K562 (cell line): ENCODE measurements around the gene ROPN1L. TPM values are rescaled to one million over a fixed set of nuclear protein-coding genes. Genes with fewer than 3 reads are reported as not detected.
A peak's percentile ranks its signal among the peaks of the same experiment; 100 is the strongest.
"Not testable (repeated sequence)": the region's sequence is repeated elsewhere in the genome, so short reads cannot be mapped to it uniquely, and the experiment has no call there.

Experiments
- ATAC-seq: fragments of 200-7000 bp; cut with Tn5 transposase; 3 replicates; pipeline ENCODE4 v1.9.1; 2020; ENCODE audit warnings: moderate library complexity
- BruUV-seq: library from RNA; stranded (reverse); fragments of 400-500 nt; replicated peaks from 2 replicates; lab custom pipeline; 2021; lab: Mats Ljungman, UMichigan
- CTCF ChIA-PET: fragments of 300-600 bp; formaldehyde crosslinking; extraction: SDS; loops from one replicate; lab custom pipeline; 2021; ENCODE audit warnings: low intra/inter-chr PET ratio; lab: Yijun Ruan, JAX
- POLR2A ChIA-PET: fragments of 300-600, 350-650 bp; sonication (Branson Sonifier 250); formaldehyde crosslinking; extraction: SDS; loops from one replicate; lab custom pipeline; 2021; ENCODE audit warnings: antibody characterized with exemption, inconsistent platforms; lab: Yijun Ruan, JAX
- DNase-seq, 4 experiments: peaks; one replicate each; pipeline versions ENCODE4 v3.0.0 to v3.0.0-alpha.2; 2011 to 2018; ENCODE audit warnings: low spot score in 3 of 4, mixed read lengths in 3 of 4; ENCODE audit errors: extremely low read depth in 1 of 4
- FAIRE-seq: peaks from 2 replicates; lab custom pipeline; 2011; peaks lifted over from hg19 to GRCh38; lab: Jason Lieb, UNC
- H2AFZ ChIP-seq: 2 replicates; pipeline ENCODE4 v1.6.0; 2011; ENCODE audit warnings: low read depth, low read length, control low read depth, inconsistent platforms
- H3K27ac ChIP-seq: fragments of 200-600 bp; 3 replicates; pipeline ENCODE4 v1.8.0; 2011; ENCODE audit warnings: low read depth, mild to moderate bottlenecking, control low read depth, inconsistent platforms, low read length, moderate library complexity, mixed read lengths; ENCODE audit errors: extremely low read depth
- H3K27me3 ChIP-seq, 2 experiments: fragments of 300-600 bp in 1 of 2; 2 replicates in 1 of 2; 3 replicates in 1 of 2; pipeline versions ENCODE4 v1.6.0 to v1.8.0; 2011; ENCODE audit warnings: inconsistent platforms in 2 of 2, low read length in 2 of 2, mild to moderate bottlenecking in 1 of 2, mixed read lengths in 1 of 2, moderate library complexity in 1 of 2; ENCODE audit not compliant: control insufficient read depth in 2 of 2, insufficient read depth in 2 of 2
- H3K36me3 ChIP-seq: fragments of 300-600 bp; 3 replicates; pipeline ENCODE4 v1.8.0; 2011; ENCODE audit warnings: mild to moderate bottlenecking, low read length, inconsistent platforms; ENCODE audit not compliant: control insufficient read depth, insufficient read depth
- H3K4me1 ChIP-seq, 2 experiments: fragments of 200-600 bp in 1 of 2; replicated peaks in 1 of 2; 2 replicates in 1 of 2; 3 replicates in 1 of 2; pipeline versions ENCODE4 v1.5.1 to v1.8.0; 2011; ENCODE audit warnings: inconsistent platforms in 2 of 2, low read length in 2 of 2, mild to moderate bottlenecking in 1 of 2, mixed read lengths in 1 of 2, moderate library complexity in 1 of 2; ENCODE audit not compliant: control insufficient read depth in 2 of 2, insufficient read depth in 2 of 2
- H3K4me2 ChIP-seq: 2 replicates; pipeline ENCODE4 v1.6.1; 2011; ENCODE audit warnings: low read length, control low read depth, inconsistent platforms, mixed read lengths; ENCODE audit not compliant: insufficient read depth
- H3K4me3 ChIP-seq: fragments of 200-600 bp; sonication (generic), shearing (Covaris generic); 2 replicates; pipeline ENCODE4 v1.5.1; 2016; ENCODE audit warnings: control low read depth, inconsistent platforms
- H3K79me2 ChIP-seq: fragments of 200-600 bp; 3 replicates; pipeline ENCODE4 v1.8.0; 2011; ENCODE audit warnings: low read length, inconsistent platforms; ENCODE audit not compliant: control insufficient read depth, insufficient read depth
- H3K9ac ChIP-seq, 2 experiments: 2 replicates each; pipeline versions ENCODE4 v1.6.0 to v1.6.1; 2011; ENCODE audit warnings: low read depth in 2 of 2, low read length in 2 of 2, control low read depth in 1 of 2, inconsistent platforms in 1 of 2, mild to moderate bottlenecking in 1 of 2, mixed read lengths in 1 of 2; ENCODE audit not compliant: insufficient read depth in 1 of 2
- H3K9me1 ChIP-seq: one replicate; pipeline ENCODE4 v1.6.0; 2011; ENCODE audit warnings: inconsistent platforms, mild to moderate bottlenecking, low read length, moderate library complexity; ENCODE audit not compliant: control insufficient read depth, insufficient read depth
- H3K9me3 ChIP-seq: replicated peaks from 2 replicates; pipeline ENCODE4 v1.5.1; 2011; ENCODE audit warnings: low read depth, low read length, inconsistent platforms; ENCODE audit not compliant: control insufficient read depth, insufficient read depth
- H4K20me1 ChIP-seq: replicated peaks from 2 replicates; pipeline ENCODE4 v1.6.1; 2011; ENCODE audit warnings: low read length, inconsistent platforms, mixed read lengths; ENCODE audit not compliant: control insufficient read depth, insufficient read depth
- CBFA2T2 ChIP-seq: fragments of 450-650 bp; conservative IDR thresholded peaks from 2 replicates; pipeline ENCODE4 v1.6.1; 2017; ENCODE audit warnings: mild to moderate bottlenecking
- CBFA2T3 ChIP-seq: fragments of 450-650 bp; IDR thresholded peaks from 2 replicates; pipeline ENCODE4 v1.6.1; 2017
- CBX1 ChIP-seq: sonication (generic); IDR thresholded peaks from 2 replicates; pipeline ENCODE4 v1.6.1; 2016; ENCODE audit warnings: antibody characterized with exemption, low read depth, mild to moderate bottlenecking
- CBX3 ChIP-seq, 2 experiments: IDR thresholded peaks; 1 replicate in 1 of 2; 2 replicates in 1 of 2; pipeline ENCODE4 v1.6.1; 2012; ENCODE audit warnings: inconsistent platforms in 2 of 2, low read length in 2 of 2, borderline replicate concordance in 1 of 2, control low read depth in 1 of 2
- CBX5 ChIP-seq: IDR thresholded peaks from 2 replicates; pipeline ENCODE4 v1.6.1; 2014; ENCODE audit warnings: low read depth, borderline replicate concordance
- FOXA1 ChIP-seq: fragments of 450-650 bp; IDR thresholded peaks from 2 replicates; pipeline ENCODE4 v1.6.1; 2016; ENCODE audit warnings: mild to moderate bottlenecking, borderline replicate concordance
- FOXA3 ChIP-seq, 2 experiments: fragments of 450-650 bp in 1 of 2; sonication (generic) in 1 of 2; formaldehyde crosslinking; IDR thresholded peaks in 1 of 2; conservative IDR thresholded peaks in 1 of 2; 2 replicates each; pipeline versions ENCODE4 v1.4.0 to v1.8.0; 2020 to 2022; ENCODE audit warnings: mild to moderate bottlenecking in 2 of 2, missing genetic modification reagents in 1 of 2
- TAL1 ChIP-seq: fragments of 450-650 bp; IDR thresholded peaks from 2 replicates; pipeline ENCODE4 v1.6.1; 2016; ENCODE audit warnings: mild to moderate bottlenecking
- TEAD4 ChIP-seq, 2 experiments: sonication (generic) in 1 of 2; formaldehyde crosslinking in 1 of 2; IDR thresholded peaks; 2 replicates each; pipeline versions ENCODE4 v1.6.1 to v1.8.0; 2012 to 2022; ENCODE audit warnings: borderline replicate concordance in 1 of 2, inconsistent platforms in 1 of 2, low read length in 1 of 2, mild to moderate bottlenecking in 1 of 2, missing genetic modification reagents in 1 of 2
- TRIM24 ChIP-seq, 2 experiments: fragments of 450-650 bp; IDR thresholded peaks; 2 replicates each; pipeline ENCODE4 v1.6.1; 2016
- TRIM28 ChIP-seq: fragments of 450-650 bp; IDR thresholded peaks from 2 replicates; pipeline ENCODE4 v1.6.1; 2017
- ZFX ChIP-seq: sonication (generic); formaldehyde crosslinking; IDR thresholded peaks from 2 replicates; pipeline ENCODE4 v1.8.0; 2022; ENCODE audit warnings: mild to moderate bottlenecking, missing genetic modification reagents, moderate library complexity
- ZNF280A ChIP-seq: fragments of 450-650 bp; IDR thresholded peaks from 2 replicates; pipeline ENCODE4 v1.6.1; 2018; ENCODE audit warnings: mild to moderate bottlenecking, low read depth; ENCODE audit not compliant: partially characterized antibody
- ZNF280B ChIP-seq: fragments of 250-450 bp; sonication (Bioruptor Pico); IDR thresholded peaks from 2 replicates; pipeline ENCODE4 v1.5.1; 2021; ENCODE audit warnings: mild to moderate bottlenecking
- WGBS: fragments of 100-300 bp; shearing (Covaris generic); methylation state at CpG from one replicate; pipeline ENCODE4 v1.1.6; 2016; ENCODE audit warnings: low coverage, mixed read lengths; ENCODE audit not compliant: insufficient coverage; ENCODE audit errors: missing lambda C conversion rate; 5-methylcytosine and 5-hydroxymethylcytosine counted together
- in situ Hi-C: fragments of 300-500 bp; cut with MboI; formaldehyde crosslinking; loops from 4 replicates; pipeline ENCODE4 v1.15.0; 2018; ENCODE audit warnings: inconsistent platforms, mixed read lengths
- intact Hi-C: fragments of 100-400 bp; cut with micrococcal nuclease; formaldehyde crosslinking; loops from 2 replicates; pipeline ENCODE4 v1.14.2; 2022
- polyA plus RNA-seq, 8 experiments: library from polyadenylated mRNA; depleted of rRNA in 4 of 8; stranded (reverse) in 5 of 8; unstranded in 3 of 8; fragments of >200 nt; fragmentation: Nextera tagmentation in 2 of 8; fragmentation: Illumina TruSeq in 1 of 8; extraction: Ambion mirVana in 2 of 8; extraction: Trizol in 1 of 8; gene quantifications; 2 replicates each; pipeline versions ENCODE4 v1.2.1 to v1.2.3, GENCODE V29; 2011 to 2014; ENCODE audit warnings: inconsistent platforms in 1 of 8, missing spikeins in 1 of 8
- total RNA-seq, 7 experiments: library from RNA; depleted of rRNA in 6 of 7; stranded (reverse); fragments of >200 nt in 6 of 7; fragmentation: Illumina TruSeq in 2 of 7; extraction: Trizol in 2 of 7; gene quantifications; 2 replicates each; pipeline versions ENCODE4 v1.2.1 to v1.2.3, GENCODE V29; 2011 to 2021; ENCODE audit warnings: low replicate concordance in 1 of 7

ROPN1L gene
- total and polyA plus RNA-seq, 9 of the 15 experiments (the other 6 are each of a cell fraction or from before 2014, with no cell fraction given): 0.04 to 0.85 (median 0.24) TPM; not detected in 3

- DNase-seq; FAIRE-seq; H2AFZ ChIP-seq; H3K79me2 ChIP-seq; BruUV-seq; H3K4me1 ChIP-seq; POLR2A ChIA-PET; H3K4me2 ChIP-seq; ATAC-seq; H4K20me1 ChIP-seq; H3K36me3 ChIP-seq; H3K9ac ChIP-seq; CTCF ChIA-PET; in situ Hi-C loops; H3K9me1 ChIP-seq; H3K4me3 ChIP-seq; intact Hi-C loops; H3K9me3 ChIP-seq; H3K27ac ChIP-seq; TF ChIP-seq TEAD4 (CRISPR knock-in tag; IDR thresholded peaks at IDR 0.05; ENCODE audit: borderline replicate concordance): not testable (repeated sequence)
- WGBS: 6% methylated on average over 6 of the region's 6 CpGs
- peaks cover 21 to 29% of the 10 kb centered on the region in 2 experiments for H3K27me3 ChIP-seq
- peak; percentile 12; the same call in 1 of the 2 replicates for TF ChIP-seq TEAD4 (IDR thresholded peaks at IDR 0.05; ENCODE audit: low read length)
- peak in 1 of 2 experiments; percentile 53; a peak in 1 of 4 replicates for TF ChIP-seq TRIM24 (IDR thresholded peaks at IDR 0.05)
- peak; percentile 18; the same call in 1 of the 2 replicates for TF ChIP-seq TAL1
- peak in 1 of 2 experiments; percentile 69; a peak in 2 of 3 replicates for TF ChIP-seq CBX3 (IDR thresholded peaks at IDR 0.05; ENCODE audit: borderline replicate concordance in 1 of 2, low read length in 2 of 2)
- peak; percentile 59; the same call in 1 of the 2 replicates for TF ChIP-seq FOXA1
- peak; percentile 80; the same call in 1 of the 2 replicates for TF ChIP-seq ZNF280B (CRISPR knock-in tag)
- peak; percentile 97 to 98 for TF ChIP-seq FOXA3 (CRISPR knock-in tag; conservative IDR thresholded peaks at IDR 0.05 in 1 of 2, IDR thresholded peaks at IDR 0.05 in 1 of 2)
- peak; percentile 19; the same call in 1 of the 2 replicates for TF ChIP-seq CBFA2T3
- peak; percentile 51; the same call in 1 of the 2 replicates for TF ChIP-seq CBX1
- TF ChIP-seq CBX5: peak; percentile 87
- TF ChIP-seq CBFA2T2: 0 out of 2 replicates have a peak, but pooled peaks have one; percentile 5
- TF ChIP-seq ZFX (CRISPR knock-in tag): 0 out of 2 replicates have a peak, but pooled peaks have one; percentile 23
- peak; percentile 90 for TF ChIP-seq ZNF280A
- peak; percentile 94 for TF ChIP-seq TRIM28
Observed at GRCh38 chr5:10494497-10494896, 52.8 kb downstream of the ROPN1L start.
